Hypothalamus (tissue), 51 donors: ENCODE data around the gene ZNF778.

Source experiments
- DNase-seq, 51 donors: peaks; one replicate each; lab custom pipeline; 2025; lab: John Stamatoyannopoulos, UW

ZNF778 gene

DNA sequence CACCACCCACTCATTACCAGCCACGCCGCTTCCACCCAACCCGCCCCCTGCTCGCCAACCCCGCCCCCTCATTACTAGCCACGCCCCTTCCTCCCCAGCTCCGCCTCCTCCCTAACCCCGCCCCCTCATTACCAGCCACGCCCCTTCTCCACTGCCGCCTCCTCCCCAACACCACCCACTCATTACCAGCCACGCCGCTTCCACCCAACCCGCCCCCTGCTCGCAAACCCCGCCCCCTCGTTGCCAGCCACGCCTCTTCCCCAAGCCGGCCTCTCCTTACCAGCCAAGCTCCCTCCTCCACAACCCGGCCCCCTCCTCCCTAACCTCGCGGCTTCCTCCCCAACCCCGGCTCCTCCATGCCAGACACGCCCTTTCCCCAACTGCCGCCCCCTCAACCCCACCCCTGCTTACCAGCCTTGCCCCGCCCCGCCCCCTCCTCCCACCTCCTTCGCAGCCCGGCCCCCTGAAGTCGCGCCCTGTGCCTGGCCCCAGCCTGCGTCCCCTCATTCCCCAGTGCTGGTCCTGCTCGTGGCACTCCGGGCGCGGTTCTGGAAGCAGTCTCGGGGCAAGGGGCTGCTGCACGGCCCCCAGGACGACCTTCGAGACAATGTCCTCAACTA, 24.4 kb upstream of the ZNF778 start:
- DNase-seq: peak in 2 of 51 donors; percentile 31

- DNase-seq: no peak
These were observed 23.8 kb upstream of the ZNF778 start for GRCh38 chr16:89193576-89194293.

DNA sequence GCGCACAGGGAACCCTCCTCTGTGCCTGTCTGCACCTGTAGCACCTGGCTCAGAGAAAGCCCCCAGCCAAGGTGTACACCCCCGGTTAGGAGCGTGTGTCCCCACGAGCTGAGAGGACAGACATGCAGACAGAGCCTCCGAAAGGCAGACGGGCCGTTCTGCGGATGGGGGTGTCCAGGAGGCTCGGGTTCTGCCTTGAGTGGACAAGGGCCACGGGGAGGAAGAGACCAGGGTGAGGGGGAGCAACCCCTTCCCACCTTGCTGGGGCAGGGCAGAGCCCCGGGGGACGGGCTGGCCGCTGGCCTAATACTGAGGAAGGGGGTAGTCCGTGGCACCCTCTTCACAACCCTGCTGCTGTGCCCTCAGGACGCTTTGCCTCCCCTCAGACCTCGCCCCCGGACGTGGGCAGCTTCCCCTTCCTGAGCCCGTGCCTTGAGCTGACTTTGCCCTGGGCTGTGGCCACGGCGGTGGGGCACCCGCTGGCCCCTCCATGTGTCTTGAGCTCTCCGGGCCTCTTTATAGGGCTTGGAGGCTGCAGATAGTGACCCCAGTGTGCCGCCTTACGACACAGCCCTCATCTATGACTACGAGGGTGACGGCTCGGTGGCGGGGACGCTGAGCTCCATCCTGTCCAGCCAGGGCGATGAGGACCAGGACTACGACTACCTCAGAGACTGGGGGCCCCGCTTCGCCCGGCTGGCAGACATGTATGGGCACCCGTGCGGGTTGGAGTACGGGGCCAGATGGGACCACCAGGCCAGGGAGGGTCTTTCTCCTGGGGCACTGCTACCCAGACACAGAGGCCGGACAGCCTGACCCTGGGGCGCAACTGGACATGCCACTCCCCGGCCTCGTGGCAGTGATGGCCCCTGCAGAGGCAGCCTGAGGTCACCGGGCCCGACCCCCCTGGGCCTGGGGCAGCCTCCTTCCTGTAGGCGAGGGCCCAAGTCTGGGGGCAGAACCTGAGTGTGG, 22.9 kb upstream of the ZNF778 start:
- DNase-seq: no peak

DNA sequence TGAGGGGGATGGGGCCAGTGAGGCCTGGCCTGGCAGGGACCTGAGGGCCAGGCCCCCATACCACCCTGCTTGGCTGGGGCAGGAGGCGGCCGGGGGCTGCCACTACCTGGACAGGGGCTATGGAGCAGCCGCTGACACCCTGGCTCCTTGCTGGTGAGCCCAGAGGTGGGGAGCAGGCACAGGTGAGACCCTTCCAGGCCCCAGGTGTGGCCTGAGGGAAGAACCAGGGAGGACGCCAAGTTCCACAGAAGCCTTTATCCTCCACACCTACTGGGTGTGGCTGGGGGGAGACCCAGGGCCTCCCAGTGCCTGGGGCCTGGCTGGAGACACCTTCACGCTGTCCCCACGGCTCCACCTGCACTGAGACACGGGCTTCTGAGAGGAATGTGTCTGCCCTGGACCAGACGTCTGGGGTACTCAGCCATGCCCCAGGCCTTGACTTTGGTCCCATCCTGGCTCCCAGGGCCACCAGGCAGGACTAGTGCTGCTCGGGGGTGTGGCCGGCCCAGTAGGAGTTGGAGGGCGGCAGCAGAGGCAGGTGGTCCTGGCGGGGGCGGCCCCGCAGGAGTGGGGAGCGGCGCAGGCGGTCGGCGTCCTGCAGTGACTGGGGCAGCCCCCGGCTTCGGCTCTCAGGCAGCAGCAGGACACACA, 21.9 kb upstream of the ZNF778 start:
- DNase-seq: no peak

GRCh38 chr16:89197033-89197632, 20.4 kb upstream of the ZNF778 start:
- DNase-seq: no peak

GRCh38 chr16:89197633-89198416, 19.7 kb upstream of the ZNF778 start:
- no peak for DNase-seq

DNA sequence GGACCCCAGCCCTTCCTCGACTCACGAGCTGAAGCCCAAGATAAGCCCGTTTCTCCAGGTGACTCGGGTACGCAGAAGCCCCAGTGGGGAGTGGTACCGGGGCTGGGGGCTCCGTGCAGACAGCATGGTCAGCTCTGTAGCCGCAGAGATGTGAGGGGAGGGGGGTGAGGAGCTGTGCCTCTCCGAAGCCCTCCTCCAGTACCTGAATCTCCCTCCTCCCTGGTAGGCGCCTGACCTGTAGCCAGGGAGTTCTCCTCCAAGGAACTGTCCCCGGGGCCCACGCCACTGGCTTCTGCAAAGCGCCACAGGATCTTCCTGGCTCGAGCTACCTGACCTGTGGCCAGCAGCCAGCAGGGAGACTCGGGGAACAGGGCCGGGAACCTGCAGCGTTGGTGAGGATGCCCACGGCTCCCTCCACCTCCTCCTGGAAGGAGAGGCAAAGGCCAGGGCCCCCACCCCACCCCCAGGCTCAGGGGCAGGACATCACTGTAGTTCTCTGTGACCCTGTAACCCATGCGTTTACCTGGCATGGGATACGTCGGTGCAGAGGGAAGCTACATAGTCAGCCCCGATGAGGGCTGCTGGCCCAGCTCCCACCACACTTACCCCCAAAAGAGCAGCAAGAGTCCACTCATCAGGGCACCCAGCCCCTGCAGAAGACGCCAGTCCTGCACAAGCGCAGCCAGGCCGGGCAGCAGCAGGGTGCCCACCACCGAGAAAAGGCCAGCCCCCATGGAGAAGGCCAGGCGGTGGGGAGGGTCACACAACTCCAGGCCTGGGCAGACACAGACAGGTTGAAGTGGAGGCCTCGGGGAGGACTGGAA, 18.9 kb upstream of the ZNF778 start:
- DNase-seq: no peak

- no peak for DNase-seq
These were observed 18.0 kb upstream of the ZNF778 start for GRCh38 chr16:89199241-89200123.

GRCh38 chr16:89200124-89200849, 17.2 kb upstream of the ZNF778 start, which contains the start of gene SLC22A31:
Gene SLC22A31 (minus strand): TSS chr16:89200537. CDS start chr16:89200501, 36 bp downstream.
- DNase-seq: no peak

GRCh38 chr16:89200850-89201411, 16.6 kb upstream of the ZNF778 start:
- DNase-seq: no peak

DNA sequence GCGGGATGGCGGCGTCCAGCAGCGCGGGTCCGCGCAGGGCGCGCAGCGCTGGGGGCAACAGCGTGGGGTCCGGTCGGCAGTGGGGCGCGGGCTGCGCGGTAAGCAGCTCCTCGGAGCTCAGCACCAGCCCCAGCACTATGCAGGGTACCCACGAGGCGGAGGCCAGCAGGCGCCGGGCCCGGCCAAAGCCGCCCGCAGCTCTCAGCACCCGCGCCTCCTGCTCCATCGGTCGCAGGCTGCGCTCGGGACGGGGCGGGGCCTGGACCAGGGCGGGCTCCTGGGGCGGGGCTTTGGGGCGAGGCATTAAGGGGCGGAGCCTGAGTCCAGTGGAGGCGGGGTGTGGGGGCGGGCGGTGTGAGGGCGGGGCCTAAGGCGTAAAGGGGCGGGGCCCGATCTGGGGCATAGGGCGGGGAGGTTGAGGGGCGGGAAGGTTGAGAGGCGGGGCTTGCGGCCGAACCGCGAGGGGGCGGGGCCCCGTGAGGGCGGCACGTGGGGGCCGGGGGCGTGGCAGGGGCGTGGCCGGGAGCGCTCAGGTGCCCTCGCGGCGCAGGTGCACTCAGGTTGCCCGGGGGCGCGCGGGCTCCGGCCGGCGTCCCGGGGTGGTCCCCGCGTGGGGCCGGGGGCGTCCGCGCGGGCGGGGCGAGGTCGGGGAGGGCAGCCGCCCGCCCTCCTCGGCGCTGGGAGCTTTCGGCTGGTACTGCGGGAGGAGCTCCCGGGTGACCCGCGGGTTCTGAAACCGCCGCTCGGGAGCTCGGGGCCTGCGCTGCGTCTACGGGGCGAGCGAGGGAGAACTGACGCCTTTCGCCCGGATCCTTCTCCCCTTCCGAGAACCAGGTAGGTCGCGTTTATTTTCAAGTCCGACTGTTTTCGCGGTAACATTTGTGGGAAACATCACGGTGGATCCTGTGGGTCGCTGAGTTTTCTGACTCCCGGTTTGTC, 15.8 kb upstream of the ZNF778 start:
- DNase-seq: peak in 7 of 51 donors; percentile 14 to 36 (median 18)

GRCh38 chr16:89202422-89203215, 14.9 kb upstream of the ZNF778 start:
- DNase-seq: no peak

- no peak for DNase-seq
These were observed 9.5 kb upstream of the ZNF778 start for GRCh38 chr16:89207993-89208392.

DNA sequence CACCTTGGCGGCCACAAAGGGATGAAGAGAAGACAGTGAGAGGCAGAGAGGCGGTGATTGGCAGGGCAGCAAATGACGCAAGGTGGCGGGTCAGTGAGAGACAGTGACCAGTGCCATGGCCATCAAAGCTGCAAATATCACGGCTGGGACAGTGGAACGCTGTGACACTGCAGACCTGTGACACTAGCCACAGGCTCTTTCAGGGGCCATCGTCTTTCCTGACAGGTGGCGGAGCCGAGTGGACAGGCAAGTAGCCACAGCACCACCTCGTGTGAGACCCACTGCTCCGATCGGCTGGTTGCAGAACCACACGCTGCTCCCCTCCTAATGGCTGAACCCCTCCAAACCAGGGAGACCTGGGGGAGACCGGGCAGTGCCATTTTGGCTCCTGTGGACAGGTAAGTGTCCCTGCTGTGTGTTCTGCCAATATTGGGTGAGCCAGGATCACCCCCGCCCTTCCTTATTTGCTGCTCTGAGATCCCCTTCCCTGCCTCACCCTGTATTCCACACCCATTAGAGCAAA, 7.9 kb upstream of the ZNF778 start:
- DNase-seq: no peak
